ENCODE results near the gene TBX10. TPM values are rescaled to one million over a fixed set of nuclear protein-coding genes. Genes with fewer than 3 reads are reported as not detected.

TBX10 gene
- total RNA-seq, 1 donor from 2014 or later, result not detected

- no peak overlapping the region for H3K27ac Mint-ChIP-seq (ENCODE audit: unreplicated experiment)
- TF ChIP-seq CTCF (IDR thresholded peaks at IDR 0.05), result no peak
- no peaks in the 10 kb centered on the region for H3K9me3 Mint-ChIP-seq (ENCODE audit: low read depth)
- no peak overlapping the region for H3K4me3 Mint-ChIP-seq (ENCODE audit: unreplicated experiment)
- H3K36me3 Mint-ChIP-seq (ENCODE audit: low read depth), result peaks cover 20% of the 10 kb centered on the region
- H3K27me3 Mint-ChIP-seq (ENCODE audit: low read depth), result peaks cover 21% of the 10 kb centered on the region
- peaks cover 46% of the 10 kb centered on the region for H3K4me1 Mint-ChIP-seq (ENCODE audit: low read depth)
- no peak for DNase-seq (ENCODE audit: low spot score)
Measured at GRCh38 chr11:67582011-67582410, 57.6 kb downstream of the TBX10 start.

GRCh38 chr11:67581469-67581868 lies 58.1 kb downstream of the TBX10 start:
- Mint-ChIP-seq H3K36me3 (ENCODE audit: low read depth) (peaks cover 15% of the 10 kb centered on the region), H3K27me3 (ENCODE audit: low read depth) (peaks cover 22% of the 10 kb centered on the region), H3K27ac (ENCODE audit: unreplicated experiment) (peak overlapping the region; percentile 73), H3K9me3 (ENCODE audit: low read depth) (no peaks in the 10 kb centered on the region), H3K4me3 (ENCODE audit: unreplicated experiment) (no peak overlapping the region), H3K4me1 (ENCODE audit: low read depth) (peaks cover 42% of the 10 kb centered on the region)
- TF ChIP-seq CTCF (IDR thresholded peaks at IDR 0.05), result no peak
- DNase-seq (ENCODE audit: low spot score), result no peak

Other genes starting within 250 kb of the TBX10 start
- 11.1 to 14.6 TPM (median 11.6 TPM) in 3 replicates for gene RAD9A, start 247.8 kb downstream of the TBX10 start, total RNA-seq
- 95.2 to 113 TPM (median 109 TPM) in 3 replicates for gene PPP1CA, start 237.9 kb downstream of the TBX10 start, total RNA-seq
- not detected in 3 replicates for gene TBC1D10C, start 235.7 kb downstream of the TBX10 start, total RNA-seq
- gene CARNS1, start 224.1 kb downstream of the TBX10 start, total RNA-seq, result 0.36 to 1.8 TPM (median 1.8 TPM) in 3 replicates
- 40.3 to 44.2 TPM (median 42.3 TPM) in 3 replicates for gene RPS6KB2, start 211.3 kb downstream of the TBX10 start, total RNA-seq
- gene PTPRCAP, start 202.1 kb downstream of the TBX10 start, total RNA-seq, result 0.47 to 0.95 TPM (median 0.73 TPM) in 3 replicates
- 74.7 to 80.9 TPM (median 80.1 TPM) in 3 replicates for gene CORO1B, start 196.3 kb downstream of the TBX10 start, total RNA-seq
- not detected in 3 replicates for gene GPR152, start 187.0 kb downstream of the TBX10 start, total RNA-seq
- not detected in 3 replicates for gene CABP4, start 184.4 kb downstream of the TBX10 start, total RNA-seq
- 50.9 to 62.4 TPM (median 57.1 TPM) in 3 replicates for gene TMEM134, start 170.5 kb downstream of the TBX10 start, total RNA-seq
- gene AIP, start 156.7 kb downstream of the TBX10 start, total RNA-seq, result 53.6 to 58.8 TPM (median 54.3 TPM) in 3 replicates
- 39.8 to 44.7 TPM (median 40.5 TPM) in 3 replicates for gene PITPNM1, start 134.4 kb downstream of the TBX10 start, total RNA-seq
- 27.5 to 42.5 TPM (median 36.6 TPM) in 3 replicates for gene CDK2AP2, start 131.6 kb downstream of the TBX10 start, total RNA-seq
- gene CABP2, start 116.3 kb downstream of the TBX10 start, total RNA-seq, result not detected in 3 replicates
- gene GSTP1, start 56.0 kb downstream of the TBX10 start, total RNA-seq, result 637 to 652 TPM (median 644 TPM) in 3 replicates
- 119 to 151 TPM (median 121 TPM) in 3 replicates for gene NDUFV1, start 32.8 kb downstream of the TBX10 start, total RNA-seq
- gene NUDT8, start 9.8 kb downstream of the TBX10 start, total RNA-seq, result 8.4 to 12.6 TPM (median 11.3 TPM) in 3 replicates
- gene ACY3, start 11.0 kb upstream of the TBX10 start, total RNA-seq, result not detected in 3 replicates
- gene ALDH3B2, start 34.9 kb upstream of the TBX10 start, total RNA-seq, result not detected in 3 replicates